GM19467 (cell line): ENCODE data around the gene SMYD2.

Source experiments
- ATAC-seq: cut with Tn5 transposase; IDR thresholded peaks from one replicate; pipeline ENCODE4 v1.9.1; 2021; ENCODE audit warnings: mild to moderate bottlenecking, moderate library complexity; ENCODE audit not compliant: unreplicated experiment

Gene SMYD2

GRCh38 chr1:214354440-214355148, 73.6 kb downstream of the SMYD2 start:
- ATAC-seq, result no peak

- ATAC-seq, result no peak
Observed at GRCh38 chr1:214360116-214360515, 79.2 kb downstream of the SMYD2 start.

- ATAC-seq, result no peak
Observed at GRCh38 chr1:214360525-214361164, 79.7 kb downstream of the SMYD2 start.

- ATAC-seq, result no peak
Observed at GRCh38 chr1:214361636-214362035, 80.7 kb downstream of the SMYD2 start.

GRCh38 chr1:214362188-214362882, 81.4 kb downstream of the SMYD2 start:
- ATAC-seq, result no peak

GRCh38 chr1:214363386-214363785, 82.4 kb downstream of the SMYD2 start:
- ATAC-seq, result no peak

- ATAC-seq, result no peak
Observed at GRCh38 chr1:214364386-214364785, 83.4 kb downstream of the SMYD2 start.

GRCh38 chr1:214364786-214365295, 83.9 kb downstream of the SMYD2 start:
- ATAC-seq, result no peak

- no peak for ATAC-seq
Observed at GRCh38 chr1:214367841-214368240, 86.9 kb downstream of the SMYD2 start.

- no peak for ATAC-seq
Observed at GRCh38 chr1:214369364-214369763, 88.4 kb downstream of the SMYD2 start.

- no peak for ATAC-seq
Observed at GRCh38 chr1:214370615-214371014, 89.7 kb downstream of the SMYD2 start.

GRCh38 chr1:214372092-214372491, 91.1 kb downstream of the SMYD2 start:
- ATAC-seq, result no peak

GRCh38 chr1:214377485-214377884, 96.5 kb downstream of the SMYD2 start:
- no peak for ATAC-seq

- ATAC-seq, result no peak
Observed at GRCh38 chr1:214377886-214378285, 96.9 kb downstream of the SMYD2 start.

- ATAC-seq, result no peak
Observed at GRCh38 chr1:214378492-214378891, 97.5 kb downstream of the SMYD2 start.

- ATAC-seq, result no peak
Observed at GRCh38 chr1:214379236-214379970, 98.4 kb downstream of the SMYD2 start.

GRCh38 chr1:214380396-214380795, 99.4 kb downstream of the SMYD2 start:
- ATAC-seq, result no peak

GRCh38 chr1:214380986-214381695, 100.2 kb downstream of the SMYD2 start:
- no peak for ATAC-seq

- no peak for ATAC-seq
Observed at GRCh38 chr1:214383381-214384372, 102.7 kb downstream of the SMYD2 start.
